Keratinocyte (primary cell): ENCODE data around the gene ZNF184. TPM values are rescaled to one million over a fixed set of nuclear protein-coding genes. Genes with fewer than 3 reads are reported as not detected.

ENCODE experiments used
- DNase-seq: peaks from one replicate; pipeline ENCODE4 v3.0.0-alpha.2; 2011; ENCODE audit warnings: low read depth, missing footprints, low spot score
- FAIRE-seq: peaks from 2 replicates; lab custom pipeline; 2011; peaks lifted over from hg19 to GRCh38; lab: Jason Lieb, UNC
- H2AFZ ChIP-seq: 2 replicates; pipeline ENCODE4 v1.6.0; 2012; ENCODE audit warnings: low read length, control low read depth, inconsistent platforms; ENCODE audit not compliant: control insufficient read depth
- H3K27ac ChIP-seq: 2 replicates; pipeline ENCODE4 v1.5.1; 2011; ENCODE audit warnings: low read length; ENCODE audit not compliant: control insufficient read depth, insufficient read depth
- H3K27me3 ChIP-seq: 3 replicates; pipeline ENCODE4 v1.6.0; 2011; ENCODE audit warnings: low read length; ENCODE audit not compliant: control insufficient read depth, insufficient read depth; ENCODE audit errors: extremely low read depth
- H3K36me3 ChIP-seq, 2 experiments: 2 replicates in 1 of 2; 3 replicates in 1 of 2; pipeline ENCODE4 v1.5.1; 2011; ENCODE audit warnings: low read length in 2 of 2, mild to moderate bottlenecking in 1 of 2; ENCODE audit not compliant: control insufficient read depth in 2 of 2, insufficient read depth in 2 of 2; ENCODE audit errors: extremely low read depth in 1 of 2
- H3K4me1 ChIP-seq: 3 replicates; pipeline ENCODE4 v1.5.1; 2011; ENCODE audit warnings: low read length; ENCODE audit not compliant: control insufficient read depth, insufficient read depth; ENCODE audit errors: extremely low read depth
- H3K4me2 ChIP-seq: 3 replicates; pipeline ENCODE4 v1.6.0; 2011; ENCODE audit warnings: low read depth, low read length; ENCODE audit not compliant: control insufficient read depth, insufficient read depth; ENCODE audit errors: extremely low read depth
- H3K4me3 ChIP-seq, 3 experiments: fragments of 200-600 bp in 1 of 3; sonication (generic) in 1 of 3; 2 replicates in 2 of 3; 3 replicates in 1 of 3; pipeline ENCODE4 v1.5.1; 2011 to 2016; ENCODE audit warnings: low read length in 3 of 3, mild to moderate bottlenecking in 3 of 3, control low read depth in 2 of 3, inconsistent platforms in 1 of 3, low read depth in 1 of 3, mixed read lengths in 1 of 3, mixed run types in 1 of 3, moderate library complexity in 1 of 3; ENCODE audit not compliant: control insufficient read depth in 2 of 3, insufficient read depth in 2 of 3; ENCODE audit errors: extremely low read depth in 1 of 3
- H3K79me2 ChIP-seq: 2 replicates; pipeline ENCODE4 v1.6.0; 2012; ENCODE audit warnings: low read length; ENCODE audit not compliant: control insufficient read depth, insufficient read depth
- H3K9ac ChIP-seq: 3 replicates; pipeline ENCODE4 v1.6.0; 2011; ENCODE audit warnings: low read length; ENCODE audit not compliant: control insufficient read depth, insufficient read depth; ENCODE audit errors: extremely low read depth
- H3K9me1 ChIP-seq: 3 replicates; pipeline ENCODE4 v1.6.0; 2011; ENCODE audit warnings: low read length; ENCODE audit not compliant: control insufficient read depth, insufficient read depth; ENCODE audit errors: extremely low read depth
- H3K9me3 ChIP-seq: 2 replicates; pipeline ENCODE4 v1.5.1; 2012; ENCODE audit warnings: low read depth, low read length; ENCODE audit not compliant: control insufficient read depth
- H4K20me1 ChIP-seq: 3 replicates; pipeline ENCODE4 v1.6.0; 2011; ENCODE audit warnings: low read length; ENCODE audit not compliant: control insufficient read depth, insufficient read depth; ENCODE audit errors: extremely low read depth
- CTCF ChIP-seq, 3 experiments: IDR thresholded peaks in 1 of 3; conservative IDR thresholded peaks in 1 of 3; optimal IDR thresholded peaks in 1 of 3; 2 replicates in 2 of 3; 3 replicates in 1 of 3; pipeline versions ENCODE3 to v1.5.1; 2011; ENCODE audit warnings: low read length in 3 of 3, mild to moderate bottlenecking in 3 of 3, moderate library complexity in 2 of 3, control low read depth in 1 of 3, inconsistent platforms in 1 of 3; ENCODE audit not compliant: insufficient read depth in 2 of 3; ENCODE audit errors: extremely low read depth in 1 of 3
- EZH2 ChIP-seq: IDR thresholded peaks from one replicate; pipeline ENCODE4 v1.6.1; 2012; ENCODE audit warnings: inconsistent platforms, mild to moderate bottlenecking, low read length, moderate library complexity
- dilution Hi-C: fragments of 300-500 bp; cut with MboI; formaldehyde crosslinking; loops from one replicate; pipeline ENCODE4 v1.7.0; 2020; ENCODE audit warnings: low sequenced_read_pairs; ENCODE audit not compliant: extremely low pct_ligation_motif_present
- polyA plus RNA-seq, 5 experiments: library from polyadenylated mRNA; depleted of rRNA in 3 of 5; stranded (reverse) in 3 of 5; stranded (forward) in 1 of 5; unstranded in 1 of 5; fragments of >200 nt; gene quantifications; 1 replicate in 1 of 5; 2 replicates in 3 of 5; 3 replicates in 1 of 5; pipeline versions ENCODE4 v1.2.1 to v1.2.3, GENCODE V29; 2011 to 2012; ENCODE audit warnings: missing spikeins in 2 of 5, low read depth in 1 of 5, low replicate concordance in 1 of 5

ZNF184 gene
- polyA plus RNA-seq, 1 donor (not counting 4 experiments of a cell fraction or from before 2014, with no cell fraction given) = 4.3 TPM

DNA sequence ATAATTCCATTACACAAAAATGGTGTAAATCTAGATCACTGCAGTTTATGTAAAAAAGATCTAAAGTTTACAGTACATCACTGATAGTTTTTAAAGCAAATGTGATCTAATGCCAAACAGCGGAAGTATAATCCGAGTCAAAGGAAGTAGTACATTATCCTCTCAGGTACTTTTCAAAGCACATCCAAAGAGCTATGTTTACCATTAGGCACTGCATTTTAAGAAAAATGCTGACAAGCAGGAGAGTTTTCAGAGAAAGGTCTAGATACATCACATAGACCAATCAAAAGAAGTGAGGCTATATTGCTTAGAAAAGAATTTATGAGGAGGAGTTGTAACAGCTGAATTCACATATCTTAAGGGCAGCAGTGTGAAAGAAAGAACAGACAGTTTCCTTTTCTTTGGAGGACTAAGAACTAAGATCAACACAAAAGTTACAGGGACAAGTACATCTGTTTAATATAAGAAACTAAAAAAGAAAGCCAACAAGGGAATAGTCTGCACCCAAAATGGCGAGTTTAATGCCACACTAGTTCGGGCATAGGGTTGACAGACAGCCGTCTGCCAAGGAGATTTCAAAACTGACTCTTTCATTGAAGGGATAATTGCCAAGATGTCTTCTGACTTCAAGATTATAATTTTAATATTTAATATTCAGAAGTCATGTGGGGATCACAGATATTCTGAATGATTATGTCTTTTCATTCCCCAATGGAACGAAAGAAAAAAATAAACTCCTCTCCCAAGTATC lies 1.4 kb downstream of the ZNF184 start:
- Histone ChIP-seq H3K36me3 (peaks cover 0 to 3% of the 10 kb centered on the region in 2 experiments), H3K27ac (peak overlapping the region; percentile 78), H3K9ac (peak overlapping the region; percentile 79), H3K4me1 (peaks cover 8% of the 10 kb centered on the region), H2AFZ (peak overlapping the region; percentile 81), H4K20me1 (no peaks in the 10 kb centered on the region), H3K9me3 (no peaks in the 10 kb centered on the region), H3K9me1 (no peaks in the 10 kb centered on the region), H3K4me2 (peak overlapping the region; percentile 93), H3K4me3 (peak overlapping the region; percentile 56 to 73 (median 62)), H3K27me3 (no peaks in the 10 kb centered on the region), H3K79me2 (peaks cover 2% of the 10 kb centered on the region)
- no peak for DNase-seq
- TF ChIP-seq EZH2 (no peak), CTCF (optimal IDR thresholded peaks at IDR 0.05 in 1 of 3, IDR thresholded peaks at IDR 0.05 in 1 of 3, conservative IDR thresholded peaks at IDR 0.05 in 1 of 3; ENCODE audit: extremely low read depth in 1 of 3, insufficient read depth in 2 of 3, low read length in 3 of 3) (no peak)
- dilution Hi-C loops = no loop called here
- no peak for FAIRE-seq

DNA sequence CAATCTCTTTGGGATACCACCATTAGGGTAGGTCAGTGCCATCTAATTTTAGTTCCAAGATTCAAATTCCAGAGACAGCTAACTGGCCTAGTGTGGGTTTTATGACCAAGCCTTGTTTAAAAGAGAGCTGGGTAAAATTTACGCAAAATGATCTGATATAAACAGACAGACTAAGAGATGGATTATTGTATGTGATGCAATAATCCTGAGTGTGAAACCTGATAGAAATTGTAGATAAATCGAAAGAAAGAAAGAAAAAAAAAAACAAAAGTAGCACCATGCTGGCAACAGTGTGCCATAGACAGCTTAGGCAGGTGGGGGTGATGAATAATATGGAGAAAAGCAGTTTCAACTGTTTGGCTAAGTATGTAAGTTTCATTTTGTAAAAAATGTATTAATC lies 2.9 kb downstream of the ZNF184 start:
- H3K9me3 ChIP-seq = no peaks in the 10 kb centered on the region
- H3K4me3 ChIP-seq = no peak overlapping the region
- no peak overlapping the region for H3K4me2 ChIP-seq
- no peaks in the 10 kb centered on the region for H3K27me3 ChIP-seq
- dilution Hi-C loops = no loop called here
- no peak overlapping the region for H2AFZ ChIP-seq
- peaks cover 8% of the 10 kb centered on the region for H3K4me1 ChIP-seq
- FAIRE-seq = no peak
- TF ChIP-seq CTCF (optimal IDR thresholded peaks at IDR 0.05 in 1 of 3, IDR thresholded peaks at IDR 0.05 in 1 of 3, conservative IDR thresholded peaks at IDR 0.05 in 1 of 3; ENCODE audit: extremely low read depth in 1 of 3, insufficient read depth in 2 of 3, low read length in 3 of 3) = no peak
- H4K20me1 ChIP-seq = no peaks in the 10 kb centered on the region
- H3K27ac ChIP-seq = no peak overlapping the region
- H3K9ac ChIP-seq = no peak overlapping the region
- no peaks in the 10 kb centered on the region for H3K9me1 ChIP-seq
- peaks cover 2% of the 10 kb centered on the region for H3K79me2 ChIP-seq
- no peak for DNase-seq
- peaks cover 3% of the 10 kb centered on the region in 2 experiments for H3K36me3 ChIP-seq
